Panc1 (cell line): Measurements from ENCODE around the gene CDIP1. TPM values are rescaled to one million over a fixed set of nuclear protein-coding genes. Genes with fewer than 3 reads are reported as not detected.
A peak's percentile ranks its signal among the peaks of the same experiment; 100 is the strongest.

ENCODE experiments used
- ATAC-seq: fragments of 200-7000 bp; cut with Tn5 transposase; 2 replicates; pipeline ENCODE4 v1.9.1; 2020; ENCODE audit warnings: mild to moderate bottlenecking, moderate library complexity
- BruUV-seq: library from RNA; stranded (reverse); fragments of 400-500 nt; replicated peaks from 2 replicates; lab custom pipeline; 2021; lab: Mats Ljungman, UMichigan
- CTCF ChIA-PET: fragments of 300-600 bp; sonication (Branson Sonifier 250); formaldehyde crosslinking; loops from one replicate; lab custom pipeline; 2022; ENCODE audit warnings: antibody characterized with exemption; lab: Charles Lee
- POLR2A ChIA-PET: fragments of 300-600 bp; sonication (Branson Sonifier 250); formaldehyde crosslinking; loops from one replicate; lab custom pipeline; 2022; ENCODE audit warnings: antibody characterized with exemption; lab: Charles Lee
- DNase-seq: peaks from one replicate; pipeline ENCODE4 v3.0.0-alpha.2; 2010; ENCODE audit warnings: low read depth, low spot score
- H3K27ac ChIP-seq: 2 replicates; pipeline ENCODE4 v1.5.1; 2011; ENCODE audit warnings: mild to moderate bottlenecking, low read length, inconsistent platforms
- H3K27me3 ChIP-seq: fragments of 200-500 bp; sonication (Bioruptor generic); 2 replicates; pipeline ENCODE4 v1.6.0; 2014; ENCODE audit warnings: low read length, inconsistent platforms; ENCODE audit not compliant: control insufficient read depth, insufficient read depth
- H3K36me3 ChIP-seq: fragments of 200-500 bp; sonication (Bioruptor generic); 2 replicates; pipeline ENCODE4 v1.5.1; 2014; ENCODE audit warnings: inconsistent platforms, mild to moderate bottlenecking, low read length, moderate library complexity; ENCODE audit not compliant: control insufficient read depth, insufficient read depth
- H3K4me1 ChIP-seq: 2 replicates; pipeline ENCODE4 v1.5.1; 2011; ENCODE audit warnings: inconsistent platforms, mild to moderate bottlenecking, low read length, moderate library complexity; ENCODE audit not compliant: control insufficient read depth, insufficient read depth
- H3K4me3 ChIP-seq, 2 experiments: 2 replicates each; pipeline ENCODE4 v1.5.1; 2011 to 2012; ENCODE audit warnings: low read depth in 2 of 2, low read length in 2 of 2, mild to moderate bottlenecking in 2 of 2, inconsistent platforms in 1 of 2, moderate library complexity in 1 of 2
- H3K9me3 ChIP-seq: fragments of 200-500 bp; sonication (Bioruptor generic); 2 replicates; pipeline ENCODE4 v1.5.1; 2014; ENCODE audit warnings: low read depth, mild to moderate bottlenecking, inconsistent platforms, low read length, moderate library complexity; ENCODE audit not compliant: control insufficient read depth, insufficient read depth
- POLR2AphosphoS5 ChIP-seq: IDR thresholded peaks from 2 replicates; pipeline ENCODE4 v1.6.1; 2012; ENCODE audit warnings: mild to moderate bottlenecking, low read depth, low read length, moderate library complexity
- SIN3A ChIP-seq: IDR thresholded peaks from 2 replicates; pipeline ENCODE4 v1.6.1; 2012; ENCODE audit warnings: low read depth, mild to moderate bottlenecking, low read length, moderate library complexity, borderline replicate concordance; ENCODE audit not compliant: insufficient read depth
- TCF7L2 ChIP-seq: IDR thresholded peaks from 2 replicates; pipeline ENCODE4 v1.6.1; 2011; ENCODE audit warnings: mild to moderate bottlenecking, low read depth, low read length, inconsistent platforms
- in situ Hi-C: cut with HindIII; loops from 2 replicates; pipeline ENCODE4 v1.10.0; 2016; ENCODE audit warnings: low sequenced_read_pairs, low pct_unique_long_range_greater_than_20kb
- intact Hi-C: fragments of 100-400 bp; cut with micrococcal nuclease; formaldehyde crosslinking; loops from one replicate; pipeline ENCODE4 v1.10.0; 2022; ENCODE audit not compliant: unreplicated experiment
- total RNA-seq: library from RNA; stranded (reverse); gene quantifications from one replicate; pipeline ENCODE4 v1.2.1, GENCODE V29; 2021; ENCODE audit not compliant: unreplicated experiment
- TF ChIP-seq, protein P1 (sequence below), 2 experiments: IDR thresholded peaks; 2 replicates each; pipeline ENCODE4 v1.6.1; 2011 to 2012; ENCODE audit warnings: low read depth in 2 of 2, control low read depth in 1 of 2, low read length in 1 of 2, mild to moderate bottlenecking in 1 of 2, moderate library complexity in 1 of 2; ENCODE audit not compliant: insufficient read depth in 1 of 2
- TF ChIP-seq, protein P2 (sequence below): fragments of 450-650 bp; IDR thresholded peaks from 2 replicates; pipeline ENCODE4 v1.5.1; 2017; ENCODE audit warnings: mild to moderate bottlenecking

CDIP1 gene
- total RNA-seq, 1 experiment from 2014 or later: 26.8 TPM

DNA sequence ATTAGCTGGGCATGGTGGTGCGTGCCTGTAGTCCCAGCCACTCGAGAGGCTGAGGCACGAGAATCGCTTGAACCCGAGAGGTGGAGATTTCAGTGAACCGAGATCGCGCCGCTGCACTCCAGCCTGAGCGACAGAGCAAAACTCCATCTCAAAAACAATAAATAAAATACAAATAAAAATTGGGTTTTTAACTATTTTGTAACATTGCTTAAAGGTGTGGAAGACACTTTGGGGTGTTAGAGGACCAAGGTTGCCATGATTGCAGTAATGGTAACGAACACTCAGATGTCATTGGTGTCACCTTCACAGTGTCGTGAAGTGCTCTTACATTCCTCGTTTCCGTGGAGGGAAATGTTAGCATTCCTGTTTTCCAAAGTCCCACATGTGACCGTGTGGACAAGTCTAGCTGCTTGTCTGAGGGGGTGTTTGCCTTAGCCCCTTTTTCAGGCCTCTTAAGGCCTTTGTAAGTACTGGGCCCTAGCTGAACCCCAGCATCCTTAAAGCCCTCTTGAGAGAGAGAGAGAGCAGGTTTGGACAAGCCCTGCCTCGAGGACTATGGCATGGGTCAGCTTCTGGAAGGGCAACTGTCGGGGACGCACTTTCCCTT lies 26.2 kb upstream of the CDIP1 start:
- no TSS peak for BruUV-seq
- intact Hi-C loops (no loop called here), in situ Hi-C loops (no loop called here)
- Histone ChIP-seq H3K36me3 (no peaks in the 10 kb centered on the region), H3K4me1 (no peaks in the 10 kb centered on the region), H3K4me3 (no peak overlapping the region), H3K9me3 (no peaks in the 10 kb centered on the region), H3K27ac (no peak overlapping the region), H3K27me3 (no peaks in the 10 kb centered on the region)
- ChIA-PET CTCF (no interaction called here), POLR2A (no interaction called here)
- ATAC-seq (peak; percentile 38; the same call in 1 of the 2 replicates), DNase-seq (no peak)
- TF ChIP-seq POLR2AphosphoS5 (no peak), SIN3A (no peak), TCF7L2 (no peak)
- TF ChIP-seq, protein P1, sequence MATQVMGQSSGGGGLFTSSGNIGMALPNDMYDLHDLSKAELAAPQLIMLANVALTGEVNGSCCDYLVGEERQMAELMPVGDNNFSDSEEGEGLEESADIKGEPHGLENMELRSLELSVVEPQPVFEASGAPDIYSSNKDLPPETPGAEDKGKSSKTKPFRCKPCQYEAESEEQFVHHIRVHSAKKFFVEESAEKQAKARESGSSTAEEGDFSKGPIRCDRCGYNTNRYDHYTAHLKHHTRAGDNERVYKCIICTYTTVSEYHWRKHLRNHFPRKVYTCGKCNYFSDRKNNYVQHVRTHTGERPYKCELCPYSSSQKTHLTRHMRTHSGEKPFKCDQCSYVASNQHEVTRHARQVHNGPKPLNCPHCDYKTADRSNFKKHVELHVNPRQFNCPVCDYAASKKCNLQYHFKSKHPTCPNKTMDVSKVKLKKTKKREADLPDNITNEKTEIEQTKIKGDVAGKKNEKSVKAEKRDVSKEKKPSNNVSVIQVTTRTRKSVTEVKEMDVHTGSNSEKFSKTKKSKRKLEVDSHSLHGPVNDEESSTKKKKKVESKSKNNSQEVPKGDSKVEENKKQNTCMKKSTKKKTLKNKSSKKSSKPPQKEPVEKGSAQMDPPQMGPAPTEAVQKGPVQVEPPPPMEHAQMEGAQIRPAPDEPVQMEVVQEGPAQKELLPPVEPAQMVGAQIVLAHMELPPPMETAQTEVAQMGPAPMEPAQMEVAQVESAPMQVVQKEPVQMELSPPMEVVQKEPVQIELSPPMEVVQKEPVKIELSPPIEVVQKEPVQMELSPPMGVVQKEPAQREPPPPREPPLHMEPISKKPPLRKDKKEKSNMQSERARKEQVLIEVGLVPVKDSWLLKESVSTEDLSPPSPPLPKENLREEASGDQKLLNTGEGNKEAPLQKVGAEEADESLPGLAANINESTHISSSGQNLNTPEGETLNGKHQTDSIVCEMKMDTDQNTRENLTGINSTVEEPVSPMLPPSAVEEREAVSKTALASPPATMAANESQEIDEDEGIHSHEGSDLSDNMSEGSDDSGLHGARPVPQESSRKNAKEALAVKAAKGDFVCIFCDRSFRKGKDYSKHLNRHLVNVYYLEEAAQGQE (IDR thresholded peaks at IDR 0.05; ENCODE audit: insufficient read depth in 1 of 2, low read depth in 2 of 2, low read length in 1 of 2): no peak
- TF ChIP-seq, protein P2, sequence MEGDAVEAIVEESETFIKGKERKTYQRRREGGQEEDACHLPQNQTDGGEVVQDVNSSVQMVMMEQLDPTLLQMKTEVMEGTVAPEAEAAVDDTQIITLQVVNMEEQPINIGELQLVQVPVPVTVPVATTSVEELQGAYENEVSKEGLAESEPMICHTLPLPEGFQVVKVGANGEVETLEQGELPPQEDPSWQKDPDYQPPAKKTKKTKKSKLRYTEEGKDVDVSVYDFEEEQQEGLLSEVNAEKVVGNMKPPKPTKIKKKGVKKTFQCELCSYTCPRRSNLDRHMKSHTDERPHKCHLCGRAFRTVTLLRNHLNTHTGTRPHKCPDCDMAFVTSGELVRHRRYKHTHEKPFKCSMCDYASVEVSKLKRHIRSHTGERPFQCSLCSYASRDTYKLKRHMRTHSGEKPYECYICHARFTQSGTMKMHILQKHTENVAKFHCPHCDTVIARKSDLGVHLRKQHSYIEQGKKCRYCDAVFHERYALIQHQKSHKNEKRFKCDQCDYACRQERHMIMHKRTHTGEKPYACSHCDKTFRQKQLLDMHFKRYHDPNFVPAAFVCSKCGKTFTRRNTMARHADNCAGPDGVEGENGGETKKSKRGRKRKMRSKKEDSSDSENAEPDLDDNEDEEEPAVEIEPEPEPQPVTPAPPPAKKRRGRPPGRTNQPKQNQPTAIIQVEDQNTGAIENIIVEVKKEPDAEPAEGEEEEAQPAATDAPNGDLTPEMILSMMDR: no peak

DNA sequence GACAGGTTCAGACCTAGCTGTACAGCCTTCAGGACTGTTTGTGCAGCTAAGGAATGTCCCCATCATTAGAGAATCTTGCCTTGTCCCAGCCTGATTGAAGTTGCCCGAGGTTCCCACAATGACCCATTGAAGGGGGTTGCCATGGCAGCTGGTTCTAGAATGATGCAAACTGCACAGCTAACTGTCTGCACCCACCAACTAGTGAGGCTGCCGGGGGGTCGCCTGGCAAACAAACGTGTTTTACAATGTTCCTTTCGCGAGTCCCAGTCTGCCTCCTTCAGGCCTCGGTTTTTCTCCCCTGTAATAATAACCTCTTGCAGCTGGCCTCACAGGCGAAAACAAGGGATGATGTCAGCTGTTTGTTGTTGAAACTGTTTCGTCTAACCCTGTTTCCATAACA lies 23.0 kb upstream of the CDIP1 start:
- Histone ChIP-seq H3K27ac (no peak overlapping the region), H3K36me3 (no peaks in the 10 kb centered on the region), H3K4me3 (no peak overlapping the region), H3K27me3 (no peaks in the 10 kb centered on the region), H3K4me1 (no peaks in the 10 kb centered on the region), H3K9me3 (no peaks in the 10 kb centered on the region)
- CTCF ChIA-PET: interaction anchor here (1.1 kb wide), 1 partner anchor 13 kb away, joined by 5 read pairs; no protein-coding TSS in a partner anchor
- in situ Hi-C loops (no loop called here), intact Hi-C loops (no loop called here)
- TF ChIP-seq TCF7L2 (no peak), SIN3A (no peak), POLR2AphosphoS5 (no peak)
- TF ChIP-seq, protein P2: no peak
- TF ChIP-seq, protein P1 (IDR thresholded peaks at IDR 0.05; ENCODE audit: insufficient read depth in 1 of 2, low read depth in 2 of 2, low read length in 1 of 2): no peak
- DNase-seq: no peak
- no peak for ATAC-seq
- POLR2A ChIA-PET: no interaction called here
- BruUV-seq: no TSS peak
